Measurements from ENCODE around the gene ANKRD55. TPM values are rescaled to one million over a fixed set of nuclear protein-coding genes. Genes with fewer than 3 reads are reported as not detected.

Gene ANKRD55
- total RNA-seq, 2 donors from 2014 or later: not detected

- DNase-seq: no peak
- H3K4me1 ChIP-seq: no peaks in the 10 kb centered on the region
- TF ChIP-seq CTCF (IDR thresholded peaks at IDR 0.05): no peak
Measured at GRCh38 chr5:56052735-56053134, 180.4 kb downstream of the ANKRD55 start.

GRCh38 chr5:56050551-56051255, 182.4 kb downstream of the ANKRD55 start:
- intact Hi-C loops (cut with DNase I): no loop called here
- Histone ChIP-seq H3K27me3 (no peaks in the 10 kb centered on the region), H3K4me1 (no peaks in the 10 kb centered on the region), H3K9ac (ENCODE audit: low read depth in 2 of 2, low read length in 2 of 2) (no peak overlapping the region), H3K27ac (no peak overlapping the region), H3K9me3 (no peaks in the 10 kb centered on the region), H3K4me3 (no peak overlapping the region), H3K36me3 (no peaks in the 10 kb centered on the region)
- DNase-seq: no peak
- TF ChIP-seq CTCF (IDR thresholded peaks at IDR 0.05): no peak

More at GRCh38 chr5:56052735-56053134, 180.4 kb downstream of the ANKRD55 start:
- intact Hi-C loops (cut with DNase I): no loop called here
- Histone ChIP-seq H3K4me3 (no peak overlapping the region), H3K9me3 (no peaks in the 10 kb centered on the region), H3K27ac (no peak overlapping the region), H3K27me3 (no peaks in the 10 kb centered on the region), H3K9ac (ENCODE audit: low read depth in 2 of 2, low read length in 2 of 2) (no peak overlapping the region), H3K36me3 (no peaks in the 10 kb centered on the region)

Other genes starting within 250 kb of the ANKRD55 start
- 100 to 1,000 TPM in 1 of 2 donors, 10 to 100 TPM in 1; 69.9 to 118 TPM for gene IL6ST, start 238.4 kb downstream of the ANKRD55 start, total RNA-seq

Measured in colonic mucosa (tissue), 4 donors.